ENCODE measurements around the gene HOXB4.

DNA sequence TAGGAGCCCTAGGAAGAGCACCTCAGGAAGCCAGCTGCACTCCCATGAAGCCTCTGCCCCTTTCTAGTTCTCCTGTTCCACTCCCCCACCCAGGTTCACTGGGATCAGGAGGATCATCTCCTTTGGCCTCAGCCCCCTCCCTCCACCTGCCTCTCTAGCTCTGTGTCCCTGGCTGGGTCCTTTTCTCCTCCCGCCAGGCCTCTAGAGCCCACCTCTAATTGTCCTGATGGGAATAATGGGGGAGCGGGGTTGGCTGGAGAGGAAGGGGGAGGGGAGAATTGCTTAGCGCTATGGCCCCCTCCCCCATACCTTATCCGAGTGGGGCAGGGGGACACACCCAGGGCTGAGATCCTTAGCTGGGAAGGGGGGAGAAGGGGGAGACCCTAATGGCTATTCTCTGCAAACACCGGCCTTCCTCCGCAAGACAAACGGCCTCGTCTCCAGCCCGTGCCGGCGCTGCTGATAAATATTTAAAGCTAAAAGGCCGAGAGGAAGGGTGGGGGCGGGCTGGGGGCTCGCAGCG lies 31.7 kb upstream of the HOXB4 start:
- TF ChIP-seq, protein P1, sequence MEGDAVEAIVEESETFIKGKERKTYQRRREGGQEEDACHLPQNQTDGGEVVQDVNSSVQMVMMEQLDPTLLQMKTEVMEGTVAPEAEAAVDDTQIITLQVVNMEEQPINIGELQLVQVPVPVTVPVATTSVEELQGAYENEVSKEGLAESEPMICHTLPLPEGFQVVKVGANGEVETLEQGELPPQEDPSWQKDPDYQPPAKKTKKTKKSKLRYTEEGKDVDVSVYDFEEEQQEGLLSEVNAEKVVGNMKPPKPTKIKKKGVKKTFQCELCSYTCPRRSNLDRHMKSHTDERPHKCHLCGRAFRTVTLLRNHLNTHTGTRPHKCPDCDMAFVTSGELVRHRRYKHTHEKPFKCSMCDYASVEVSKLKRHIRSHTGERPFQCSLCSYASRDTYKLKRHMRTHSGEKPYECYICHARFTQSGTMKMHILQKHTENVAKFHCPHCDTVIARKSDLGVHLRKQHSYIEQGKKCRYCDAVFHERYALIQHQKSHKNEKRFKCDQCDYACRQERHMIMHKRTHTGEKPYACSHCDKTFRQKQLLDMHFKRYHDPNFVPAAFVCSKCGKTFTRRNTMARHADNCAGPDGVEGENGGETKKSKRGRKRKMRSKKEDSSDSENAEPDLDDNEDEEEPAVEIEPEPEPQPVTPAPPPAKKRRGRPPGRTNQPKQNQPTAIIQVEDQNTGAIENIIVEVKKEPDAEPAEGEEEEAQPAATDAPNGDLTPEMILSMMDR (IDR thresholded peaks at IDR 0.05): no peak
- no peak for TF ChIP-seq POLR2A (IDR thresholded peaks at IDR 0.05)
